ENCODE measurements around the gene FOSL2. TPM values are rescaled to one million over a fixed set of nuclear protein-coding genes. Genes with fewer than 3 reads are reported as not detected.

FOSL2 gene
- total RNA-seq, 1 donor from 2014 or later, result 55.0 TPM

DNA sequence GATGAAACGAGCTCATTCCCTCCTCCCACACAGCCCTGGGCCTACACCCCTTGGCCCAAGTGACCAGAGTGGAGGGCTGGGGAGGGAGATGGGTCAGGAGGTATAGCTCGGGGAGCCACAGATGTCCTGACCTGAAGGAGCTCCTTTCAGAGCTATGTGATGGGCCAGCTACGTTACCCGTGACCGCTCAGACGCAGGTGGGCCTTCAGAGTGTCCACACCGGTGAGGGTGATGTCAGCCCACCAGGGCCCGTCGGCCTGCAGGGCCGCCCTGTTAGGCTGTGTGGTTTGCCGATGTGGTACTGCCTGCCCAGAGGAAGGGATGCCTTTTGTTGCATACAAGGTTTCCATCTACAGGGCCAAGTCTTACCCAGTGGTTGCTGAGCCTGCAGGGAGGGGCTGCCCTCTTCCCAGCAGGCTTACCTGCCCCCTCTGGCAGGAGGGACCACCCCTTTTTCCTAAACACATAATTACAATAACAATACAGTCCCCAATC lies 41.8 kb upstream of the FOSL2 start:
- H3K36me3 Mint-ChIP-seq (ENCODE audit: low read depth), result no peaks in the 10 kb centered on the region
- intact Hi-C loops (cut with micrococcal nuclease), result no loop called here
- no peak for DNase-seq (ENCODE audit: low spot score)
- H3K27me3 Mint-ChIP-seq (ENCODE audit: insufficient read depth), result no peaks in the 10 kb centered on the region
- no peak overlapping the region for H3K4me3 Mint-ChIP-seq
- no peaks in the 10 kb centered on the region for H3K9me3 Mint-ChIP-seq
- no peak overlapping the region for H3K27ac Mint-ChIP-seq
- H3K4me1 Mint-ChIP-seq (ENCODE audit: low read depth), result peaks cover 21% of the 10 kb centered on the region

DNA sequence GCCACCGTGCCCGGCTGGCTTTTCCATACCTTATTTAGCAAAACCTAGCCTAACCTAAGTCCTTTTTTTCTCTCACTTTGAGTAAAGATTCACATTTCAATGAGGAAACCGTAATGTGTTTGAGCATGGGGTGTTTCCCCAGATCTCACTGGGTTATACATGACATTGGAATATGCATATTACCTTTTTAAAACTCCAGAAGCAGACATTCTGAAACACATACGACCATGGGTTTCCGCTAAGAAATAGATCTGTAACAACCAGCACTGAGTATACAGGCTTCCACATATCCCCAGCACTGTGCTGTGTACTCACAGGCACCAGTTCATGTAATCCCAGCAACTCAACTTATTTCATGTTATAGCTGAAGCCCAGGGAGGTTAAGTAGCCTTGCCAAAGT lies 41.0 kb upstream of the FOSL2 start:
- H3K36me3 Mint-ChIP-seq (ENCODE audit: low read depth), result no peaks in the 10 kb centered on the region
- intact Hi-C loops (cut with micrococcal nuclease), result no loop called here
- DNase-seq (ENCODE audit: low spot score), result no peak
- H3K27me3 Mint-ChIP-seq (ENCODE audit: insufficient read depth), result no peaks in the 10 kb centered on the region
- H3K27ac Mint-ChIP-seq, result no peak overlapping the region
- no peaks in the 10 kb centered on the region for H3K9me3 Mint-ChIP-seq
- H3K4me1 Mint-ChIP-seq (ENCODE audit: low read depth), result peaks cover 21% of the 10 kb centered on the region
- no peak overlapping the region for H3K4me3 Mint-ChIP-seq

- Mint-ChIP-seq H3K27ac (no peak overlapping the region), H3K4me3 (no peak overlapping the region), H3K36me3 (ENCODE audit: low read depth) (no peaks in the 10 kb centered on the region), H3K4me1 (ENCODE audit: low read depth) (peaks cover 16% of the 10 kb centered on the region), H3K9me3 (no peaks in the 10 kb centered on the region), H3K27me3 (ENCODE audit: insufficient read depth) (no peaks in the 10 kb centered on the region)
- no peak for DNase-seq (ENCODE audit: low spot score)
- intact Hi-C loops (cut with micrococcal nuclease), result no loop called here
Observed at GRCh38 chr2:28352104-28352503, 40.6 kb upstream of the FOSL2 start.

DNA sequence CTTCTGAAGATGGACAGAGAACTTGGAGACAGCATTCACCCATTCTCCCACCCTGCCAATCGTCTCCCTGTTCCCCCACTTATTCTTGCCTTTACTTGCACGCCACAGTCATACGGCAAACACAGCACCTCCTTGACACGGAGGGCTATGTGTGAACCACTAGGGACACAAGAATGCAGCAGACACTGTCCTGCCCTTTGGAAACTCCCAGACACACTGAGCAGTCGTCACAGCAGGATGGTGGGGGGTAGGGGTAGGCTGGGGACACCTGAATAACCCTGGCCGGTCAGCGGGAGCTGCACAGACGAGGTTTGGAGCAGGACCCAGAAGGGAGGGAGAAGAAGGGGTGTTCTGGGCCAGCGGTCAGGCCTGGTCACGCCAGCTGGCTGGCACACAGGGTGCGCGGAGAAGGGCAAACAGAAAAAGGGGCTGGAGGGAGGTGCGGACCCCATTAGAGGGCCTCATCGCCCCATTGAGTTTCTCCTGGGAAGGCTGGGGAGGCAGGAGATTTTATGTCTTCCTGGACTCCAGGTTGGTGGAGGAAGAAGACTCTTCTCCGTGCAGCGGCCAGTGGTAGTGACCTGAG lies 40.0 kb upstream of the FOSL2 start:
- Mint-ChIP-seq H3K27me3 (ENCODE audit: insufficient read depth) (peaks cover under 1% of the 10 kb centered on the region), H3K36me3 (ENCODE audit: low read depth) (no peaks in the 10 kb centered on the region), H3K4me3 (no peak overlapping the region), H3K9me3 (no peaks in the 10 kb centered on the region), H3K27ac (no peak overlapping the region), H3K4me1 (ENCODE audit: low read depth) (peaks cover 10% of the 10 kb centered on the region)
- no peak for DNase-seq (ENCODE audit: low spot score)
- intact Hi-C loops (cut with micrococcal nuclease), result no loop called here

DNA sequence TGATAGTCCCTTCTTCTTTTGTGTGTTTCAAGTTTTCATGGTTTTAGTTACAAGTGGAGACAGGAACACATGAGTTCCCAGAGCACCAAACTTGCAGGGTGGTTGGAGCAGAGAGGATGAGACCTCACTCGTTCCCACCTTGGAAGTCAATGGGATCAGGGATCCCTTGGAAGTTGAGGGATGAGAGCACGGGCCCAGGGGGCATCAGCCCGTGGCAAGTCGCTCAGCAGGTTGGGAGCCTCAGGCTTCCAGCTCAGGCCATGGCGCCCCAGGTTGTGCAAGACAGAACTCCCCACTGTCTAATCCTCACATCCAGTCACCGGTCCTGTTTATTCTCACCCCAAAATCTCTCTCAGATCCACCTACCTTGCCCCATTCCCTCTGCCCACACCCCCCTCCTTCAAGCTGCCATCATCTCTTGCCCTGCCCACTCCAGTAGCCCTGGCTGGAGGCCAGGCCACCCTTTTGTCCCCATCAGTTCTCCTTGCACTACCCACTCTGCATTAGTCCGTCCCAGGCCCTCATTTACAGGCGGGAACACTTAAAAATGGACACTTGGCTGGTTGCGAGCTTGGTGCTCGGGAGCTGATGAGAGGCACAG lies 37.6 kb upstream of the FOSL2 start:
- no peaks in the 10 kb centered on the region for H3K9me3 Mint-ChIP-seq
- intact Hi-C loops (cut with micrococcal nuclease), result no loop called here
- H3K36me3 Mint-ChIP-seq (ENCODE audit: low read depth), result peaks cover 1% of the 10 kb centered on the region
- DNase-seq (ENCODE audit: low spot score), result no peak
- H3K27ac Mint-ChIP-seq, result peak overlapping the region; percentile 38
- H3K27me3 Mint-ChIP-seq (ENCODE audit: insufficient read depth), result peaks cover 5% of the 10 kb centered on the region
- peaks cover 13% of the 10 kb centered on the region for H3K4me1 Mint-ChIP-seq (ENCODE audit: low read depth)
- no peak overlapping the region for H3K4me3 Mint-ChIP-seq

GRCh38 chr2:28355521-28356094 lies 37.0 kb upstream of the FOSL2 start:
- H3K4me3 Mint-ChIP-seq, result no peak overlapping the region
- H3K36me3 Mint-ChIP-seq (ENCODE audit: low read depth), result peaks cover 1% of the 10 kb centered on the region
- peaks cover 6% of the 10 kb centered on the region for H3K27me3 Mint-ChIP-seq (ENCODE audit: insufficient read depth)
- intact Hi-C loops (cut with micrococcal nuclease), result no loop called here
- DNase-seq (ENCODE audit: low spot score), result no peak
- H3K9me3 Mint-ChIP-seq, result no peaks in the 10 kb centered on the region
- peaks cover 15% of the 10 kb centered on the region for H3K4me1 Mint-ChIP-seq (ENCODE audit: low read depth)
- no peak overlapping the region for H3K27ac Mint-ChIP-seq

DNA sequence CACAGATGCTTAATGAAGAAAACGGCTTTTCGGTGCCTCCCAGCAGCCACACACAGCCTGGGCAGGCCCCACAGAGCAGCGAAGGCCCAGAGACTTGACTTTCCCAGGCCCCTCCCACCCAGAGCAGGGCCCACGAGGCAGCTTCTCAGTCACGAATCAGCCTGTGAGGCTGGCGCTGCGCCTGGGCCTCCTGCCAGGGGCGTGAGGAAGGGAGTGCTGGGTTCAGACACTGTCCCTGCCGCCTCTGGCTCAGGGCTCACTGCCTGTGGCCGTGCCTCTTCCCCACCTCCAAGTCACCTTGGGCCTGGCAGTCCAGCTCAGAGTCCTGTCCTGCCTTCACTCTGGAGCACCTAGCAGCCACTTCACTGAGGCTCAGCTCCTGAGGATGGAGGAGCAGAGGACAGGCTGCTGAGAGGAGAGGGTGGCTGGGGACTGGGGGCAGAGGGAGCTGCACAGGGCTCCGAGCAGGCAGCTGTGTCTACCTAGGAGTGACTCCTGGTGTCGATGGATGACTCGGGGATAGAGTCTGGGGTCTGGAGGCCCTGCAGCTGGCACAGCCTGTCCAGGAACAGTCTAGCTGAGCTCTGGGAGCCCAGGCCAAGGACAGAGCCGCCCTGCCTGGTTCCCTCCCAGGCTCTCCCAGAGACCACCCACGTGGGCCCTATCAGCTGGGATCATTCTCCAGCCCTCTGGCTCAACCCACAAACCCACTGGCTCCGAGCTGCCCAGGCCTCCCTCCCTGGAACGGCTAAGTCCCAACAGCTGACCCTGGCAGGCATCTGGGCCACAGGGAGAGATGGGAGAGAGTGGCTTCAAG lies 36.4 kb upstream of the FOSL2 start:
- peaks cover 8% of the 10 kb centered on the region for H3K27me3 Mint-ChIP-seq (ENCODE audit: insufficient read depth)
- DNase-seq (ENCODE audit: low spot score), result no peak
- H3K4me3 Mint-ChIP-seq, result no peak overlapping the region
- intact Hi-C loops (cut with micrococcal nuclease), result no loop called here
- H3K9me3 Mint-ChIP-seq, result no peaks in the 10 kb centered on the region
- H3K27ac Mint-ChIP-seq, result no peak overlapping the region
- H3K36me3 Mint-ChIP-seq (ENCODE audit: low read depth), result peaks cover 1% of the 10 kb centered on the region
- peaks cover 22% of the 10 kb centered on the region for H3K4me1 Mint-ChIP-seq (ENCODE audit: low read depth)

DNA sequence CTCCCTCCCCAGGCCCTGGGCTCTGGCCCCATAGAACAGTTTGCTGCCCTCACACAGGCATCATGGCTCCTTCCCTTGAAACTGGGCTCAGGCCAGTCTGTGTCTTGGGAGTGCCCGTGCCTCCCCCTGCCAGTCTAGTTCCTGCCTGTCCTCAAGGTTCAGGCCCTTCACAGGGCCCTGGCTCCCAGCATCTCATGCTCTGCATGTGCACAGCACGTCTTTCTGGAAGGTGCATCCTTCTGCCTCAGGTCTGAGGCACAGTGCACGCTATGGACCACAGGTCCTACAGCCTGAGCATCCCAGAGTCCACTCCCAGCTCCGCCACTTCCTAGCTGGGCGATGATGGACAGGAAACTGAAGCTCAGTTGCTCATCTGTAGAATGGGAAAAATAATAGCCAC lies 35.6 kb upstream of the FOSL2 start:
- Mint-ChIP-seq H3K36me3 (ENCODE audit: low read depth) (peaks cover 3% of the 10 kb centered on the region), H3K4me1 (ENCODE audit: low read depth) (peaks cover 28% of the 10 kb centered on the region), H3K4me3 (no peak overlapping the region), H3K9me3 (no peaks in the 10 kb centered on the region), H3K27me3 (ENCODE audit: insufficient read depth) (peaks cover 8% of the 10 kb centered on the region), H3K27ac (no peak overlapping the region)
- intact Hi-C loops (cut with micrococcal nuclease), result no loop called here
- no peak for DNase-seq (ENCODE audit: low spot score)

GRCh38 chr2:28357948-28358667 lies 34.5 kb upstream of the FOSL2 start:
- Mint-ChIP-seq H3K27ac (peak overlapping the region; percentile 96), H3K4me1 (ENCODE audit: low read depth) (peaks cover 33% of the 10 kb centered on the region), H3K36me3 (ENCODE audit: low read depth) (peaks cover 5% of the 10 kb centered on the region), H3K9me3 (no peaks in the 10 kb centered on the region), H3K4me3 (peak overlapping the region; percentile 15), H3K27me3 (ENCODE audit: insufficient read depth) (peaks cover 8% of the 10 kb centered on the region)
- no peak for DNase-seq (ENCODE audit: low spot score)
- intact Hi-C loops (cut with micrococcal nuclease), result loop anchor here (2.0 kb wide), 1 partner anchor 105 kb away; no protein-coding TSS in a partner anchor

DNA sequence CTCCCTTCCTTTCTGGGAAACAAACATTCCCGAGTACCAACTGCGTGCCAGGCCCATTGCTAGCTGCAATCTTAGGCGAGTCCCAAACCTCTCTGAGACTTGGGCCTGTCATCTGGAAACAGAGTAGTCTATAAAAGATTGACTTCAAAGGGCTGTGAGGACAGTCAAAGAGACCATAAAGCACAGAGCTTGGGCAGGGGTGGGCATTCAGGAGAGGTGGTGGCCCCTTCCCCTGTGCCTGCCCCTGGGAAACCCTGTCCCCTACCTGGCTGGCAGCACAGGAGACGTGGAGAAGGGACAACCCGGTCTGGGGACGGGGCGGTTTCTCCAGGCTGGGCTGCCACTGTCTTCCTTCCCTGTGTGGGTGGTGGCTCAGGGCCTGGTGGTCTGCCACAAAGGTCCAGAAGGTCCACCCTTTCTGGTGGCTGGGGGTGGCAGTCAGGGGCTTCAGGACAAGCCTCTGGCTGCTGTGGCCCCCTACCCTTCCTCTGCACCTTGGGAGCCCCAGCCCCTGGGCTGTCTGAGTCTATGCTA lies 33.9 kb upstream of the FOSL2 start:
- H3K4me3 Mint-ChIP-seq, result peak overlapping the region; percentile 61
- peak overlapping the region; percentile 96 for H3K27ac Mint-ChIP-seq
- intact Hi-C loops (cut with micrococcal nuclease), result loop anchor here (1.0 to 2.0 kb wide), 4 partner anchors 32 to 106 kb away; no protein-coding TSS in a partner anchor
- peaks cover 37% of the 10 kb centered on the region for H3K4me1 Mint-ChIP-seq (ENCODE audit: low read depth)
- DNase-seq (ENCODE audit: low spot score), result no peak
- H3K9me3 Mint-ChIP-seq, result no peaks in the 10 kb centered on the region
- peaks cover 10% of the 10 kb centered on the region for H3K27me3 Mint-ChIP-seq (ENCODE audit: insufficient read depth)
- H3K36me3 Mint-ChIP-seq (ENCODE audit: low read depth), result peaks cover 5% of the 10 kb centered on the region

GRCh38 chr2:28359222-28360057 lies 33.2 kb upstream of the FOSL2 start:
- intact Hi-C loops (cut with micrococcal nuclease), result loop anchor here (1.0 to 2.0 kb wide), 4 partner anchors 31 to 107 kb away; no protein-coding TSS in a partner anchor
- Mint-ChIP-seq H3K36me3 (ENCODE audit: low read depth) (peaks cover 5% of the 10 kb centered on the region), H3K27ac (peak overlapping the region; percentile 96), H3K9me3 (no peaks in the 10 kb centered on the region), H3K4me1 (ENCODE audit: low read depth) (peaks cover 44% of the 10 kb centered on the region), H3K4me3 (peak overlapping the region; percentile 61), H3K27me3 (ENCODE audit: insufficient read depth) (peaks cover 10% of the 10 kb centered on the region)
- peak; percentile 84 for DNase-seq (ENCODE audit: low spot score)

All from activated T-helper 1 cell treated with anti-CD3 and anti-CD28 coated beads, Interleukin-12 subunit alpha, Interleukin-12 subunit beta, Interleukin-2, Interleukin-4 antibody, amounts not matched to agents 30 ng/mL and 10 ng/mL and 1 ng/mL, durations not matched to agents 14 hours and 24 hours and 36 hours (primary cell).